Measurements from ENCODE around the gene FSD1L.
"Not testable (repeated sequence)": the region's sequence is repeated elsewhere in the genome, so short reads cannot be mapped to it uniquely, and the experiment has no call there.

FSD1L gene

DNA sequence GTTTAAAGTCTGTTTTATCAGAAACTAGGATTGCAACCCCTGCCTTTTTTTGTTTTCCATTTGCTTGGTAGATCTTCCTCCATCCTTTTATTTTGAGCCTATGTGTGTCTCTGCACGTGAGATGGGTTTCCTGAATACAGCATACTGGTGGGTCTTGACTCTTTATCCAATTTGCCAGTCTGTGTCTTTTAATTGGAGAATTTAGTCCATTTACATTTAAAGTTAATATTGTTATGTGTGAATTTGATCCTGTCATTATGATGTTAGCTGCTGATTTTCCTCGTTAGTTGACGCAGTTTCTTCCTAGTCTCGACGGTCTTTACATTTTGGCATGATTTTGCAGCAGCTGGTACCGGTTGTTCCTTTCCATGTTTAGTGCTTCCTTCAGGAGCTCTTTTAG, 132.1 kb downstream of the FSD1L start:
- H3K4me3 ChIP-seq (ENCODE audit: low read depth, low read length); H3K4me1 ChIP-seq (ENCODE audit: control insufficient read depth, insufficient read depth, low read length); H3K27ac ChIP-seq (ENCODE audit: low read depth, low read length); H3K27me3 ChIP-seq (ENCODE audit: control insufficient read depth, insufficient read depth, low read length); H3K9me3 ChIP-seq (ENCODE audit: control insufficient read depth, insufficient read depth, low read length); H3K9ac ChIP-seq (ENCODE audit: low read depth, low read length); H3K36me3 ChIP-seq (ENCODE audit: control insufficient read depth, insufficient read depth, low read length): not testable (repeated sequence)

DNA sequence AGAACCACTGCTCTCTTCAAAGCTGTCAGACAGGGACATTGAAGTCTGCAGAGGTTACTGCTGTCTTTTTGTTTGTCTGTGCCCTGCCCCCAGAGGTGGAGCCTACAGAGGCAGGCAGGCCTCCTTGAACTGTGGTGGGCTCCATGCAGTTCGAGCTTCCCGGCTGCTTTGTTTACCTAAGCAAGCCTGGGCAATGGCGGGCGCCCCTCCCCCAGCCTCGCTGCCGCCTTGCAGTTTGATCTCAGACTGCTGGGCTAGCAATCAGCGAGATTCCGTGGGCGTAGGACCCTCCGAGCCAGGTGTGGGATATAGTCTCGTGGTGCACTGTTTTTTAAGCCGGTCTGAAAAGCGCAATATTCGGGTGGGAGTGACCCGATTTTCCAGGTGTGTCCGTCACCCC, 133.7 kb downstream of the FSD1L start:
- not testable (repeated sequence) for H3K36me3 ChIP-seq (ENCODE audit: control insufficient read depth, insufficient read depth, low read length); H3K9ac ChIP-seq (ENCODE audit: low read depth, low read length)
- H3K4me3 ChIP-seq (ENCODE audit: low read depth, low read length) = peak overlapping the region; percentile 45; the same call in 1 of the 2 replicates

GRCh38 chr9:105593145-105593544, 145.3 kb downstream of the FSD1L start:
- no peak overlapping the region for H3K4me3 ChIP-seq (ENCODE audit: low read depth, low read length)
- H3K27me3 ChIP-seq (ENCODE audit: control insufficient read depth, insufficient read depth, low read length) = no peaks in the 10 kb centered on the region
- peaks cover 15% of the 10 kb centered on the region; the same call in 1 of the 2 replicates for H3K4me1 ChIP-seq (ENCODE audit: control insufficient read depth, insufficient read depth, low read length)
- H3K36me3 ChIP-seq (ENCODE audit: control insufficient read depth, insufficient read depth, low read length) = 0 out of 2 replicates have a peak, but pooled peaks cover 3% of the 10 kb centered on the region
- peak overlapping the region; percentile 43 for H3K27ac ChIP-seq (ENCODE audit: low read depth, low read length)
- peaks cover 20% of the 10 kb centered on the region for H3K9me3 ChIP-seq (ENCODE audit: control insufficient read depth, insufficient read depth, low read length)
- no peak overlapping the region for H3K9ac ChIP-seq (ENCODE audit: low read depth, low read length)

More for the DNA sequence above, 133.7 kb downstream of the FSD1L start:
- not testable (repeated sequence) for H3K4me1 ChIP-seq (ENCODE audit: control insufficient read depth, insufficient read depth, low read length); H3K27me3 ChIP-seq (ENCODE audit: control insufficient read depth, insufficient read depth, low read length); H3K9me3 ChIP-seq (ENCODE audit: control insufficient read depth, insufficient read depth, low read length)
- peak overlapping the region; percentile 45 for H3K27ac ChIP-seq (ENCODE audit: low read depth, low read length)

Data from HUES48 (cell line).